ENCODE data around the gene ATXN1.
"Not testable (repeated sequence)": the region's sequence is repeated elsewhere in the genome, so short reads cannot be mapped to it uniquely, and the experiment has no call there.

Gene ATXN1

GRCh38 chr6:16274483-16274882 lies 486.8 kb downstream of the ATXN1 start:
- no peak for DNase-seq (ENCODE audit: low spot score)

- no peak for DNase-seq (ENCODE audit: low spot score)
These were observed 488.0 kb downstream of the ATXN1 start for GRCh38 chr6:16273256-16273655.

- DNase-seq (ENCODE audit: low spot score) = no peak
These were observed 489.1 kb downstream of the ATXN1 start for GRCh38 chr6:16272201-16272600.

- no peak for DNase-seq (ENCODE audit: low spot score)
These were observed 489.8 kb downstream of the ATXN1 start for GRCh38 chr6:16271428-16271827.

GRCh38 chr6:16270178-16270794 lies 491.0 kb downstream of the ATXN1 start:
- DNase-seq (ENCODE audit: low spot score) = no peak

GRCh38 chr6:16269442-16270070 lies 491.7 kb downstream of the ATXN1 start:
- DNase-seq (ENCODE audit: low spot score) = not testable (repeated sequence)

- DNase-seq (ENCODE audit: low spot score) = no peak
These were observed 493.6 kb downstream of the ATXN1 start for GRCh38 chr6:16267428-16268263.

GRCh38 chr6:16265351-16266341 lies 495.6 kb downstream of the ATXN1 start:
- no peak for DNase-seq (ENCODE audit: low spot score)

GRCh38 chr6:16264785-16265184 lies 496.5 kb downstream of the ATXN1 start:
- DNase-seq (ENCODE audit: low spot score) = no peak

GRCh38 chr6:16263464-16264099 lies 497.7 kb downstream of the ATXN1 start:
- not testable (repeated sequence) for DNase-seq (ENCODE audit: low spot score)

- not testable (repeated sequence) for DNase-seq (ENCODE audit: low spot score)
These were observed 498.5 kb downstream of the ATXN1 start for GRCh38 chr6:16262773-16263172.

- DNase-seq (ENCODE audit: low spot score) = not testable (repeated sequence)
These were observed 500.7 kb downstream of the ATXN1 start for GRCh38 chr6:16260602-16261001.

GRCh38 chr6:16259604-16260003 lies 501.7 kb downstream of the ATXN1 start:
- not testable (repeated sequence) for DNase-seq (ENCODE audit: low spot score)

GRCh38 chr6:16258709-16259075 lies 502.6 kb downstream of the ATXN1 start:
- no peak for DNase-seq (ENCODE audit: low spot score)

GRCh38 chr6:16257999-16258708 lies 503.1 kb downstream of the ATXN1 start:
- no peak for DNase-seq (ENCODE audit: low spot score)

- no peak for DNase-seq (ENCODE audit: low spot score)
These were observed 504.5 kb downstream of the ATXN1 start for GRCh38 chr6:16256781-16257180.

GRCh38 chr6:16254535-16254934 lies 506.7 kb downstream of the ATXN1 start:
- DNase-seq (ENCODE audit: low spot score) = no peak

- no peak for DNase-seq (ENCODE audit: low spot score)
These were observed 507.7 kb downstream of the ATXN1 start for GRCh38 chr6:16253399-16254144.

GRCh38 chr6:16252686-16253299 lies 508.5 kb downstream of the ATXN1 start:
- no peak for DNase-seq (ENCODE audit: low spot score)

- DNase-seq (ENCODE audit: low spot score) = no peak
These were observed 509.6 kb downstream of the ATXN1 start for GRCh38 chr6:16251706-16252105.
